CD4-positive, alpha-beta T cell treated with Interleukin-2 at 100 ng/mL for 4 hours (primary cell): ENCODE data around the gene LCA5L.
"Not testable (repeated sequence)": the region's sequence is repeated elsewhere in the genome, so short reads cannot be mapped to it uniquely, and the experiment has no call there.

ENCODE experiments used
- DNase-seq: peaks from one replicate; pipeline ENCODE4 v3.0.0-alpha.2; 2020; ENCODE audit warnings: low spot score

Gene LCA5L

DNA sequence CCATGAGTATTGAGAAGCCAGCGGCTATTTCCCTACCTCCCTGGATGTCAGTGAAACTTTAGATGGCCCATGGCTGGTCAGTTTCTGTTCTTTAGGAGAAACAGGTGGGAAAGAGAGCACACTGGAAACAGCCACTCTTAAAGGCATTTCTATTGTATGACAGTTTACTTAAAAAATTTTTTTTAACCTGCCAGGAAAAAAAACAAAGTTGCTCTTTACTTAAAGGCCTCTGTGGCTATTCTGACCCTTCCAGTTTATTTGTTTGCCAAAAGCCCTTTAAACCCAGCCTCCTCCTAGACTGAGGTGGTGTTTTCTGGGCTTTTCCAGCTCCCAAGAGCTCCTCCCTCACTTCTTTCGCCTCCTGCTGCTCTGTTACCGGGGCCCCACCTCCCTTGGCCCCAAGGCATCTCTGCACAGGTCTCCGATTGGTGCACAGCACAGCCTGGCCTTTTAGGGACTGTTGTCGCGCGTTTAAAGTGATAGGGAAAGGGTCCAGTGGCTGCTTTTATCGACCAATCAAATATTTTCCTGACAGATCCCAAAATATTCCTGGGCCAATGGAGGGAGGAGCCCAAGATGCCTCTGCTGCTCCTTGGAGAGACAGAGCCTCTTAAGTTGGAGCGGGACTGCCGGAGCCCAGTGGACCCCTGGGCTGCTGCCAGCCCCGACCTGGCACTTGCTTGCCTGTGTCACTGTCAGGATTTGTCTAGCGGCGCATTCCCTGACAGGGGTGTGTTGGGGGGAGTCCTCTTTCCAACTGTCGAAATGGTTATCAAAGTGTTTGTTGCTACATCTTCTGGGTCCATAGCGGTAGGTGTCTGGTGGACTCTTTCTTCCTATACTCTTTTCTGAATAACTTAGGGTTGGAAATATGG lies 6.0 kb upstream of the LCA5L start, which contains the start of gene SH3BGR:
Gene SH3BGR, plus strand, starts transcription at position 639 of the 875 bp plus-strand sequence. Its CDS starts 127 bp downstream, at position 766.
- no peak for DNase-seq

GRCh38 chr21:39447264-39447663 lies 1.7 kb upstream of the LCA5L start:
- DNase-seq, result no peak

- no peak for DNase-seq
Observed at GRCh38 chr21:39444421-39445180, 977 bp downstream of the LCA5L start.

- peak; percentile 52 for DNase-seq
Observed at GRCh38 chr21:39441502-39442475, 3.8 kb downstream of the LCA5L start.

GRCh38 chr21:39439232-39439631 lies 6.3 kb downstream of the LCA5L start:
- DNase-seq, result no peak

GRCh38 chr21:39434950-39435349 lies 10.6 kb downstream of the LCA5L start:
- DNase-seq, result no peak

DNA sequence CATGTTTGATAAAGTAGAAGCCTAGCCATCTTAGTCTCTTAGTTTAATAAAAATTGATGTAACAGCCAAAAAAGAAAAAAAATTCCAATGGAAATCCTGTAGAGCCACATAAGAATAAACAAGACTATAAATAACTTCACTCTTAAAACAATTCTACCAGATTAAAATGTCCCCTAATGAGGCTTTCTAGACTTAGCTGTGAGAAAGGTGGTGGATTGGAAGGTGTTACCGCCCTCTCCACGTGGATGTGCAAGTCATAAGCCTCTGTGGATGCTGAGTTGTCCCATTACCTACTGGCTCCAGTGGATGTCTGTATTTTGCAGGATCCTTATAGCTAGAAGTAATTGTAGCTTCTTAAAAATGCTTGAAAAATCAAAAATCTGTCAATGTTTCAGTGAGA lies 14.6 kb downstream of the LCA5L start:
- no peak for DNase-seq

GRCh38 chr21:39430457-39430856 lies 15.1 kb downstream of the LCA5L start:
- DNase-seq, result no peak

DNA sequence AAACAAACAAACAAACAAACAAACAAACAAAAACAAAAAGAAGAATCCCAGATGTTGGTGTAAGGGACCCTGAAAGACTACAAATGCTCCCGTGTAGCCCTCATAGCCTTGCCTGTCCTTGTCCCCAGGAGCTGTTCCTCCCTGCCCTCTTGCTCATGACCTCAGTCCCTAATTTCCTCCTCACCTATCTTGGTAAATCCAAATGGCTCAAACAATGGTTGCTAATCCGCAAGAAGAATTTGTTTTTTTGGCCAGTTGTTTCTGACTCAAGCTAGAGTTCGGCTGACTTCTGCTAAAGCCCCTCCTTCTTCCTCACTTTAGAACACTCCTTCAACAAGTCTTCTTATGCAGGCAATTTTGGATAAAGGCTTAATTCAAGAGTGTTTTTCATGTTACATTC lies 15.6 kb downstream of the LCA5L start:
- DNase-seq, result no peak

DNA sequence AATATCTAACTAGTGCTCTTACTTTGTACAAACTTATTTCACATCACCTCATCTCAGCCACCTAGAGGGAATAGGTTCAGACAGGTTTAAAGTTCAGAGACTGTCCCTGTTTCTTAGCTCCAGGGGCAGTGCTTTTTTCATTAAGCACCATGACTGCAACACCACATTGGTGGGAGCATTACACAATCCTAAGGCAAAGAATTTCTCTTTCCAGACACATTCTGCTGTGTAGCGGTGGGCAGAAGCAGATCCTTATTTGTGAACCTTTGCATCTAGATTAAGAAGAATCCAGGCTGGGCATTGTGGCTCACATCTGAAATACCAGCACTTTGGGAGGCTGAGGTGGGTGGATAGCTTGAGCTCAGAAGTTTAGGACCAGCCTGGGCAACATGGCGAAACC lies 16.1 kb downstream of the LCA5L start:
- DNase-seq, result no peak

DNA sequence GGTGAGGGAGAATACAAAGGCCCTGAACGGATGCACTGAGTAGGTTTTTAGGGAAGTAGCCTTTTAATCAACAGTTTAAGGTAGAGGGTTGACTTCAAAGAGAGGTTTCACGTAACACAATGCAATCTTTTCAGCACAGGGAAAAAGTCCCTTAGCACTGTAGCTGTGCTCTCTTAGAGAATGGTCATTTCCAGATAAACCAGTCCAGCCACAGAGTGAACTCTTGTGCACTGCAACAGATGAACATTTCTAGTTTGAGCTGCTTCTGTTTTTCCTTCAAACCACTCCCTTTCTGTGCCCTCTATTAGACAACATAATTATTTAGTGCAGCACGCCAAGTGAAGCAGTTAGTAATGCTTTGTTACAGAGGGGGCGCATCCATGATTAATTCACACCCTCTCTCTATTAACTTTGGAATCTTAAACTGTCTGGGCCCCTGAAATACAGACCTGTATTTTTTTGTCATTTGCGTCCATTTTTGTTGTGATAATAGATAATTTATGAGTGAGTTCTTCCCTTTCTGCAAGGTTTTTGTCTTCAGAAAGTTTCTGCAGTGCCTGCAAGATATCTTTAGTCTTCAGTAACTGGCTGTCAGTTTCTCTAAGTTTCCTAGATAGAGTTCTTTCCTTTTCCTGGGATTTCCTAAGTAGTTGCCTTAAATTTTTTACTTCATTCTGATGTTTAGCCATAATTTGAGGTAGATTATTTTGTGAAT lies 22.9 kb downstream of the LCA5L start:
- DNase-seq, result no peak

GRCh38 chr21:39419204-39419603 lies 26.4 kb downstream of the LCA5L start:
- DNase-seq, result not testable (repeated sequence)

GRCh38 chr21:39406065-39406464 lies 39.5 kb downstream of the LCA5L start:
- DNase-seq, result no peak

GRCh38 chr21:39400173-39400572 lies 45.4 kb downstream of the LCA5L start:
- DNase-seq, result no peak

DNA sequence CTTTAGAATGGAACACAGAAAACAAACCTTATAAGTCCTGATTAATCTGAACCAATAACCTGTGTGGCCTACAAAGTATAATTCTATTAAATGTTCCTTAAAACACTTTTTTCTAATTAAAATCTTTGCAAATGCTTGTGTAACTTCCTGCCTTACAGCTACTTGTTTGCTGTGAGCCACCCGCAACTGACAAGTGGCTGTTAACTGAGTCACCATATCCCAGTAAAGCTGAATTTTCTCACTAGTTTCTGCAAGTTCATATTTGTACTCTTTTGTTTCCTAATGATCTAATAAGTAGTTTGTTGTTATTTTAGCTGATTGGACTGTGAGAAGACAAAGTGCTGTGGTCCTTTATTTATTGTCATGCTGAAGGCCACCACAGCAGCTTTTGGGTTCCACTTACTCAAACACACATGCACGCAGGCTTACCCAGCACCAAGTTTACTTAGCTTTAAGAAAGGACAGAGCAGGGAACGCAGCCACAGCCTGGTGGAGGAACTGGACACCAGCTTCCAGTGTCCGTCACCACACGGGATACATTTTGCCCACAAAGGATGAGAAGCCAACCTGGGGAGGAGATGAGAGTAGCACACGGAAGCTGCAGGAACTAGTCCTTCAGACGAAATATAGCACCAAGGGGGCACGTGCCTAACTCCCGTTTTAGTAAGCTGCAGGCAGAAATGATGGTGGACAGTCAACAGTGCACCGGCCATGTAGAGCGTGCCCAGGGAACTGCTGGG lies 47.8 kb downstream of the LCA5L start:
- no peak for DNase-seq

DNA sequence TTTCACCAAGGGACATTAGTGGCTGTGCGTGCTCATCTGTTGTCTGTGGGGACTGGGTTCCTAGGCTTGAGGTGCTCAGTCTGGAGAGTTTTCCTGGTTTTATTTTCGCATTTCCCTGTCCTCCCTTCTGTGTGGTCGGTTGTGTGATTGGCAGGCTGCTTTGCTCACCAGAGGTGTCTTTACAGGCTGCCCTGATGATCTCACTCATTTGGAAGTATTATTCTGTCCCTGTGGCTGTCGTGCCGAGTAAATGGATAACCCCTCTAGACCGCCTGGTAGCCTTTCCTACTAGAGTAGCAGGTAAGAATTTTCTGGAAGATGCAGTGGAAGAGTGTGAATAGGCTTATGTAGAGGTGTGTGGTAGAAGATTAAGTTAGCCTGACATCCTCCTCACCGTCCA lies 52.6 kb downstream of the LCA5L start:
- DNase-seq, result no peak

- DNase-seq, result no peak
Observed at GRCh38 chr21:39390212-39390765, 55.3 kb downstream of the LCA5L start.

DNA sequence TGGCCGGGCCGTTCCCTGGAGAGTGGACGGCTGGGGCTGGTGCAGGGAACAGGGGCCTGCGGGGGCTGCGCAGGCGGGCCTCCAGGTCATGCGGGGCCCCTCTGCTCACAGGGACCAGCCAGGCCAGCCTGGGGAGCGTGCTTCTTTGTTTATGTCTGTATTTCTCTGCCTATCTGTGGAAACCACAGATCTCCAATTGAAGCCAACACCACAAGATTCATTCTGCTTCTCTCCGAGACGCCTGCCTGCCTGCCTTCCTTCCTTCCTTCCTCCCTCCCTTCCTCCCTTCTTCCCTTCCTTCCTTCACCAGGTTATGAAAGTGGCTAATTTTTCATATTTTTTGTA lies 56.8 kb downstream of the LCA5L start:
- no peak for DNase-seq

GRCh38 chr21:39388038-39388810 lies 57.4 kb downstream of the LCA5L start:
- peak; percentile 86 for DNase-seq
